ENCODE measurements around the gene AGRP.

Gene AGRP

DNA sequence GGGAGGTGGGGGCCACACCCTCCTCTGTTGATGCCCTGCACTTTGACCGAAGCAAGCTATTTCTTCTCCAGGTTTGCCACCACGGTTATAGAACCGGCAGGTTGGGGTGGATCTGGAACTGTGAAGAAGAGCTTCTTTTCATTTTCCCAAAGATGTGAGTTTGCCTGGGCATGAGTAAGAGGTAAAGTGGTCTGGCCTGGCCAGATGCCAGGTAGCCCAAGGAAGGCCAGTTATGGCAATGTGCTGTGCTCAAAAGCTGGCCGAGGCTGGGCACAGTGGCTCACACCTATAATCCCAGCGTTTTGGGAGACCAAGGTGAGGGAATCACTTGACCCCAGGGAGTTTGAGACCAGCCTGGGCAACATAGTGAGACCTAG, 21.1 kb downstream of the AGRP start:
- no peak overlapping the region for H3K4me3 ChIP-seq (replicated peaks; ENCODE audit: low read depth, low read length)
- DNase-seq (ENCODE audit: extremely low read depth, low read depth): no peak
- TF ChIP-seq CTCF (IDR thresholded peaks at IDR 0.05; ENCODE audit: low read depth, low read length, missing control alignments): no peak

DNA sequence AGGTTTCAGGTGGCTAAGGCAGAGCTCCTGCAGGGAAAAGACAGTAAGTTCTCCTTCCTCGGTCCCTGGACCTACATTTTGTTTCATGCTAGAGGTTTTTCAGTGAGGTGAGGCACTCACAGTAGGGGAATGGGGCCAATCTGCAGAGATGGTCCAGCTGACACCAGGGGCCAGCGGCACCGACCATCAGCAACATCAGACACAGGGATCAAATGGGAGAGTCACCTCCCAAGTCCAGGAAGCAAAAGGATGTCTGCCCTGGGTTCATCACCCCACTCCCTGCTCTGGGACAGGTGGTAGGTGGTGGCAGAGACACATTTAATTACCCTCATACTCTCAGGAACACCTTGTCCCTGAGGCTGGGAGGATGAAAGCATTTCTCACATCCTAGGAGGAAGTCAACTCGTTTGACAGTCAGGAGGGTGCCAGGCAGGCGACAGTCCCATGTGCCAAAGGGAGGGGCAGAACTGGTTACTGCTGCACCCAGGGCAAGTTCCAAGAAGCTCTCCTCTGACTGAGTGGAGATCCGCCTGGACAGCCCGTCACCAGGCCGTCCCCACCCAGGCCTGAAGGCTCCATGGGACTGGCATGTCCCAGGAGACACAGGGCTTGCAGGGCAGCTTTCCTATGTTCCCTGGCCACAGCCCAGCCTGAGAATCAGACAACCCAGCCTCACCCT, 21.6 kb downstream of the AGRP start:
- DNase-seq (ENCODE audit: extremely low read depth, low read depth): no peak
- no peak overlapping the region for H3K4me3 ChIP-seq (replicated peaks; ENCODE audit: low read depth, low read length)
- TF ChIP-seq CTCF (IDR thresholded peaks at IDR 0.05; ENCODE audit: low read depth, low read length, missing control alignments): no peak

DNA sequence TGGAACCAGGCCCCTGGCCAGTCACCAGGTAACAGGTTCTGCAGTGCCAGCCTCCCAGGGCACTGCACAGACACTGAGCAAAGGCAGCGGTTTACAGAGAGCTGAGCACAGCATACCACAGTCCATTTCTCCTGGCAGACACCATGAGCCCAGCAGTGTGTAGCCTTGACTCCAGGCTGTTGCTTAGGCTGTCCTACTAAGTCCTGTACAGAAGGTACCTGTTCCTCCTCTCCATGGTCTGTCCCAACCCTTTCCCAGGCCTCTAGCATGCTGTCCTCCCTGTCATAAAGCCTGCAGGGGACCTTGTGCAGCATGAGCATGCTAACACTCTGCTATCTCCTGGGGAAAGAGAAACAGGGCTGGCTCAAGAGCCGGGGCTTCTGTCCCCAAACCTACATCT, 22.4 kb downstream of the AGRP start:
- TF ChIP-seq CTCF (IDR thresholded peaks at IDR 0.05; ENCODE audit: low read depth, low read length, missing control alignments): no peak
- H3K4me3 ChIP-seq (replicated peaks; ENCODE audit: low read depth, low read length): no peak overlapping the region
- DNase-seq (ENCODE audit: extremely low read depth, low read depth): no peak

DNA sequence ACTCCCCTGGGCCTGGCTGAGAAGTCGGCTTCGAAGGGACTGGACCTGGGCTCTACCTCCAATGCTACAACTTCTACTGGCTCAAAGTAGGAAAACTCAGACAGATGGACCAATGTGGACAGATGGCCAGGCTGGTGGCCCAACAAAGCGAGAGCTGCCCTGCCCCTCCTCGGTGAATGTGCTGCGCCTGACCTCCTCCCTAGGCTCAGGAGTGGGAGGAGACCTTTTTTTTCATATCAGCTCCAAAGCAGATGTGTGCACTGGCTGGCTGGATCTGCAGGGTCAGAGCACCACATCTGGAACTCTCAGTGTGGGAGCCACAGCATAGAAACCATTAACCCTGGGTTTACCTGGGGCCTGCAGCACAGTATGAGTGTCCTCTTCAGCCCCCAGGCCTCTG, 23.2 kb downstream of the AGRP start:
- no peak for DNase-seq (ENCODE audit: extremely low read depth, low read depth)
- TF ChIP-seq CTCF (IDR thresholded peaks at IDR 0.05; ENCODE audit: low read depth, low read length, missing control alignments): no peak
- H3K4me3 ChIP-seq (replicated peaks; ENCODE audit: low read depth, low read length): no peak overlapping the region

GRCh38 chr16:67459861-67460150, 23.5 kb downstream of the AGRP start:
- H3K4me3 ChIP-seq (replicated peaks; ENCODE audit: low read depth, low read length): no peak overlapping the region
- TF ChIP-seq CTCF (IDR thresholded peaks at IDR 0.05; ENCODE audit: low read depth, low read length, missing control alignments): no peak
- no peak for DNase-seq (ENCODE audit: extremely low read depth, low read depth)

- no peak for TF ChIP-seq CTCF (IDR thresholded peaks at IDR 0.05; ENCODE audit: low read depth, low read length, missing control alignments)
- DNase-seq (ENCODE audit: extremely low read depth, low read depth): no peak
- H3K4me3 ChIP-seq (replicated peaks; ENCODE audit: low read depth, low read length): no peak overlapping the region
Measured at GRCh38 chr16:67459066-67459860, 24.1 kb downstream of the AGRP start.
